Sigmoid colon (tissue), 4 donors: ENCODE measurements around the gene FAM240B.

Experiments
- EP300 ChIP-seq, 4 donors: sonication (generic); formaldehyde crosslinking; IDR thresholded peaks; one replicate each; pipeline ENCODE4 v1.6.1; 2017; ENCODE audit warnings: antibody characterized with exemption in 4 of 4
- POLR2AphosphoS5 ChIP-seq, 4 donors: sonication (generic); formaldehyde crosslinking; IDR thresholded peaks; one replicate each; pipeline ENCODE4 v1.6.1; 2017; ENCODE audit warnings: antibody characterized with exemption in 4 of 4
- TF ChIP-seq, protein P1 (sequence below), 4 experiments: fragments of 450-650 bp in 3 of 4; fragments of 200-600 bp in 1 of 4; IDR thresholded peaks; one replicate each; pipeline ENCODE4 v1.5.1; 2016 to 2019; ENCODE audit warnings: antibody characterized with exemption in 4 of 4, mild to moderate bottlenecking in 3 of 4, moderate library complexity in 2 of 4

DNA sequence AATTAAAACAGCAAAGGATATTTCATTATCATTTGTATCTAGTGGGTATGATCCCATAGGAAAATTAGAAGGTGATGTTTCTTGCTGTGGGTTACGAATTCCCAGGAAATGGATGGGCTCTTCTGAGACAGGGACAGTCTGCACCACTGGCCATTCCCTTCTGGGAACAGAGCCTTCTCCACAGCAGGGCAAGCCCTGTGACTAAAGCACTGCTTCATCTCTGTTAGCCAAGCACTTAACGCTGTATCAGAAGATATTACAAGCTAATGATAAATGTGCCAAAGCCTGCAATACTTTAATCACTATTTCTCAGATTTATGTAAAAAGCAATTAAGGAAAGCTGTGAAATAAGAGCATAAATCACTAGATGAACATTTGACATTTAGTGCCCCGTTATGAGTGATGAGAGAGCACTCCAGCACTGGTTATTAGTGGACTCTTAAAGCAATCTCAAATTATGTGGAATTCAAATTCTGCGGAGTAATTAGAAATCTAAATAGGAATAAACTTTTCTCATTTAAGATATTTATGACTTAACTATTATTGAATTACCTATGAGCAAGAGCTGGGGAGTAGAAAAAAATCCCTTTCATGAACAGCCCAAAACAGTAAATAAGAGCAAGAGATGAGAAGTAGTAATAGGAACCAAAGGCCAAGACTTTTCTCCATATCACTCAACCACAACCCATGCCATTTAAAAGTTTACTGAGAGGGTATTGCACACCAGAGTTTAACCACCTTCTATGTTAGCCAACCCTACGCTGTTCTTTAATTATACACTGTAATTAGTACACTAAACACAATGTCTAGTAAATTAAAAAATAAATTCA, 49.2 kb downstream of the FAM240B start:
- TF ChIP-seq, protein P1, sequence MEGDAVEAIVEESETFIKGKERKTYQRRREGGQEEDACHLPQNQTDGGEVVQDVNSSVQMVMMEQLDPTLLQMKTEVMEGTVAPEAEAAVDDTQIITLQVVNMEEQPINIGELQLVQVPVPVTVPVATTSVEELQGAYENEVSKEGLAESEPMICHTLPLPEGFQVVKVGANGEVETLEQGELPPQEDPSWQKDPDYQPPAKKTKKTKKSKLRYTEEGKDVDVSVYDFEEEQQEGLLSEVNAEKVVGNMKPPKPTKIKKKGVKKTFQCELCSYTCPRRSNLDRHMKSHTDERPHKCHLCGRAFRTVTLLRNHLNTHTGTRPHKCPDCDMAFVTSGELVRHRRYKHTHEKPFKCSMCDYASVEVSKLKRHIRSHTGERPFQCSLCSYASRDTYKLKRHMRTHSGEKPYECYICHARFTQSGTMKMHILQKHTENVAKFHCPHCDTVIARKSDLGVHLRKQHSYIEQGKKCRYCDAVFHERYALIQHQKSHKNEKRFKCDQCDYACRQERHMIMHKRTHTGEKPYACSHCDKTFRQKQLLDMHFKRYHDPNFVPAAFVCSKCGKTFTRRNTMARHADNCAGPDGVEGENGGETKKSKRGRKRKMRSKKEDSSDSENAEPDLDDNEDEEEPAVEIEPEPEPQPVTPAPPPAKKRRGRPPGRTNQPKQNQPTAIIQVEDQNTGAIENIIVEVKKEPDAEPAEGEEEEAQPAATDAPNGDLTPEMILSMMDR (IDR thresholded peaks at IDR 0.05) = no peak
- TF ChIP-seq EP300 (IDR thresholded peaks at IDR 0.05) (no peak), POLR2AphosphoS5 (IDR thresholded peaks at IDR 0.05) (no peak)
